ENCODE measurements around the gene CORO1C. TPM values are rescaled to one million over a fixed set of nuclear protein-coding genes. Genes with fewer than 3 reads are reported as not detected.

CORO1C gene
- total RNA-seq, 1 experiment from 2014 or later = 195 TPM

DNA sequence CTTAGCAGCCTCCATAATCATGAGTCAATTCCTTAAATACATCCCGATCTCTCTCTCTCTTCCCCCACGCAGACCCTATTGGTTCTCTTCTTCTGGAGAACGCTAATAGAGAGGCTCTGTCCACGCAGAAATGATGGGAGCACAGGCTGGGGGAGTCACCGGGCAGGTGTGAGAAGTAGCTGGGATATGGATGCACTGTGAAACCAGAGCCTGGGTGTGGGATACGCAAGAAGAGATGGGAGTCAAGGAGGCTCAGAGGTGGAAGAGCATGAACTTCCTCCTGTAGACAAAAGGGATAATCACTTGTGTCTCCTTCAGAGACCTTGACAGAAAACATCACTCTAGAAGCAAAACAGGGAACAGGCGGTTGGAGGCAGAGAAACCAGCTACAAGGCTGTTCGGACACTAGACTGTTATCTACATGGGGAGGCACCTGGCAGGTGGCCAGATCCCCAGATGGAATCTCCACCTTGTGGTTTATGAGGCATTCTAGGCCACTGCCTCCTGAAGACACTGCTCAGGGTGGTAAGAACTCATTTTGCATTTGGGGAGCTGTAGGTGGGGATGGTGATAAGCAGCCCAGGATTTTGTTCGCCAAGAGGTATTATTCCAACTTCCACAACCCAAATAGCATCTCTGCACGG, 90.4 kb downstream of the CORO1C start:
- H3K27ac Mint-ChIP-seq (ENCODE audit: unreplicated experiment) = no peak overlapping the region
- H3K4me1 Mint-ChIP-seq (ENCODE audit: low read depth, unreplicated experiment) = peaks cover 7% of the 10 kb centered on the region
- BruUV-seq (replicated peaks) = no TSS peak

DNA sequence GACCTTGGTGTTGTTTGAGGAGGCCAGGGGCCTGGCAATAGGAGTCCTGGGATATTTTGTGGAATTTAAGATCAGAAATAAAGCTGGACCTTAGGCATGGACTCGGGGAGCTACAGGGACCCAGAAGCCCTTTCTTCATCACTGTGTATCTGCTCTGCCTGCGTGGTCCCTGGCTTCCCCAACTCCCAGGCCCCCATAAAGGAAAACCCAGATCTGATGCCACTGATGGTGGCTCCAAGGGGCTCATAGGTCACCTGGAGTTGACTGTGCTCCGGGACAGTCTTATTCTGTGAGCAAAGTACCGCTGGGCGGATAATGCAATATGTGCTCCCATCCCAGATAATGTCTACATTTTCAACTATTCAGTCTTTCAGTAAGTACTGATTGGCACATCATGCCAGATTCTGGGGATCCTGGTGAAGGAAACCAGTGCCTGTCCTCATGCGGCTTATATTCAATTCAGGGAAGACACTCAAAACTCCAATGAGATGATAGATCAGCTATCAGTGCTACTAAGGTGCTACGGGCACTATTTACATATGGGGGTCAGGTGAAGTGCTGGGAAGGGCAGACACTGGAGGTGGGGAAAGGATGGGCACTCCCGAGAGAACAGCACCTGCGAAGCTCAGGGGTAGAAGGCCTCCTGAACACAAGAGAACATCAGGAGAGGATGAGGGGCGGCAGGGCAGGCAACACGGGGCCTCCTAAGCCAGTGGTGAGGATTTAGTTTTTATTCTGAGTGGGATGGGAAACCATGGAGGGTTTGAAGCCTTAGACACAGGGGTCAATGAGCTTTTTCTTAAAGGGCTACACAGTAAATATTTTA, 92.1 kb downstream of the CORO1C start:
- no peak overlapping the region for H3K4me3 Mint-ChIP-seq (ENCODE audit: unreplicated experiment)
- Histone ChIP-seq H3K36me3 (ENCODE audit: control insufficient read depth, insufficient read depth, low read length) (no peaks in the 10 kb centered on the region), H3K27me3 (replicated peaks; ENCODE audit: control insufficient read depth, insufficient read depth, low read length) (no peaks in the 10 kb centered on the region), H3K4me1 (no peaks in the 10 kb centered on the region), H3K4me3 (ENCODE audit: low read depth, low read length) (no peak overlapping the region), H3K9me3 (no peaks in the 10 kb centered on the region)
- H3K27ac Mint-ChIP-seq (ENCODE audit: unreplicated experiment) = no peak overlapping the region
- H3K4me1 Mint-ChIP-seq (ENCODE audit: low read depth, unreplicated experiment) = peaks cover 7% of the 10 kb centered on the region
- BruUV-seq (replicated peaks) = no TSS peak
- no peaks in the 10 kb centered on the region for H3K9me3 Mint-ChIP-seq (ENCODE audit: unreplicated experiment)
- no peak for DNase-seq
- H3K27me3 Mint-ChIP-seq (ENCODE audit: insufficient read depth, unreplicated experiment) = no peaks in the 10 kb centered on the region
- POLR2A ChIA-PET = no interaction called here
- CTCF ChIA-PET = interaction anchor here (1.2 kb wide), 1 partner anchor 77 kb away, joined by 4 read pairs; the partner anchor contains the start of gene ISCU
- TF ChIP-seq, protein P1, sequence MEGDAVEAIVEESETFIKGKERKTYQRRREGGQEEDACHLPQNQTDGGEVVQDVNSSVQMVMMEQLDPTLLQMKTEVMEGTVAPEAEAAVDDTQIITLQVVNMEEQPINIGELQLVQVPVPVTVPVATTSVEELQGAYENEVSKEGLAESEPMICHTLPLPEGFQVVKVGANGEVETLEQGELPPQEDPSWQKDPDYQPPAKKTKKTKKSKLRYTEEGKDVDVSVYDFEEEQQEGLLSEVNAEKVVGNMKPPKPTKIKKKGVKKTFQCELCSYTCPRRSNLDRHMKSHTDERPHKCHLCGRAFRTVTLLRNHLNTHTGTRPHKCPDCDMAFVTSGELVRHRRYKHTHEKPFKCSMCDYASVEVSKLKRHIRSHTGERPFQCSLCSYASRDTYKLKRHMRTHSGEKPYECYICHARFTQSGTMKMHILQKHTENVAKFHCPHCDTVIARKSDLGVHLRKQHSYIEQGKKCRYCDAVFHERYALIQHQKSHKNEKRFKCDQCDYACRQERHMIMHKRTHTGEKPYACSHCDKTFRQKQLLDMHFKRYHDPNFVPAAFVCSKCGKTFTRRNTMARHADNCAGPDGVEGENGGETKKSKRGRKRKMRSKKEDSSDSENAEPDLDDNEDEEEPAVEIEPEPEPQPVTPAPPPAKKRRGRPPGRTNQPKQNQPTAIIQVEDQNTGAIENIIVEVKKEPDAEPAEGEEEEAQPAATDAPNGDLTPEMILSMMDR (IDR thresholded peaks at IDR 0.05; ENCODE audit: insufficient read depth in 1 of 2, low read depth in 1 of 2, low read length in 1 of 2, severe bottlenecking in 1 of 2, unreplicated experiment in 1 of 2) = no peak
- intact Hi-C loops (cut with micrococcal nuclease; ENCODE audit: unreplicated experiment) = no loop called here
- H3K36me3 Mint-ChIP-seq (ENCODE audit: insufficient read depth, unreplicated experiment) = peaks cover 38% of the 10 kb centered on the region

More for the DNA sequence above, 90.4 kb downstream of the CORO1C start:
- no peaks in the 10 kb centered on the region for H3K27me3 ChIP-seq (replicated peaks; ENCODE audit: control insufficient read depth, insufficient read depth, low read length)
- peaks cover 51% of the 10 kb centered on the region for H3K36me3 Mint-ChIP-seq (ENCODE audit: insufficient read depth, unreplicated experiment)
- intact Hi-C loops (cut with micrococcal nuclease; ENCODE audit: unreplicated experiment) = no loop called here
- CTCF ChIA-PET = interaction anchor here (0.6 kb wide), 1 partner anchor 164 kb away, joined by 6 read pairs; no protein-coding TSS in a partner anchor
- H3K9me3 Mint-ChIP-seq (ENCODE audit: unreplicated experiment) = no peaks in the 10 kb centered on the region
- no peaks in the 10 kb centered on the region for H3K9me3 ChIP-seq
- no peaks in the 10 kb centered on the region for H3K4me1 ChIP-seq
- H3K27me3 Mint-ChIP-seq (ENCODE audit: insufficient read depth, unreplicated experiment) = no peaks in the 10 kb centered on the region
- H3K4me3 Mint-ChIP-seq (ENCODE audit: unreplicated experiment) = no peak overlapping the region
- no peaks in the 10 kb centered on the region for H3K36me3 ChIP-seq (ENCODE audit: control insufficient read depth, insufficient read depth, low read length)
- POLR2A ChIA-PET = no interaction called here
- no peak overlapping the region for H3K4me3 ChIP-seq (ENCODE audit: low read depth, low read length)
- TF ChIP-seq, protein P1 (IDR thresholded peaks at IDR 0.05; ENCODE audit: insufficient read depth in 1 of 2, low read depth in 1 of 2, low read length in 1 of 2, severe bottlenecking in 1 of 2, unreplicated experiment in 1 of 2) = no peak
- no peak for DNase-seq

DNA sequence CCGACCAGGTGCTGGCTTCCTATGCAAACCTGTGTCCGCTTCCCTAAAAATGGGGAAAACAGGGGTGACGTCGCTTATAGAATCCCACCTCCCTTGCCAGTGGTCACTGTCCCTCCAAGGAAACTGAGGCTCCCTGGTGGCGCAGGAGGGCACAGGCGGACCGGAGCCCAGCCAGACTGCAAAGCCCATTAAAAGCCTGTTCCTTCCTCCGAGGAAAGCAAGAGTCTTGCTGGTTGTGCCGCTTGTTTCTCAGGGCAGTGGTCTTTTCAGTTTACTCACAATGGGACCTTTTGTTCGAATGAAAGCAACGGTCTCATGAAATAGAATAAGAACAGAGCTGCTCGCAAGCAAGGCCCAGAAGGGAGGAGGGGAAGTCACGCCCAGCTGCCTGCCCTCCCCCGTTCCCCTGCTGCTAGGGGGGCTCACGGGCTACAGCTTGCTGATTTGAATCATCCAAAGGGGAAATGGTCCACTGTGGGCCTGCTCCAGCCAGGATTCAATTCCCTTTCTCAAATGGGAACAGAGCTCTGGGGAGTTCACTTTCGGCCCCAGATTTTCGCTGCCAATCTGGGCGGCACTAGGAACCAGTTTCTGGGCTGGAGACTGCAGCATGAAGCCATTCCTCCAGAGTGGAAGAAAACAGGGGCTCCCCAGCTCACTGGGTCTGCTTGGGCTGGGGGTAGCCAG, 93.0 kb downstream of the CORO1C start:
- no peaks in the 10 kb centered on the region for H3K27me3 Mint-ChIP-seq (ENCODE audit: insufficient read depth, unreplicated experiment)
- H3K9me3 Mint-ChIP-seq (ENCODE audit: unreplicated experiment) = no peaks in the 10 kb centered on the region
- ChIA-PET POLR2A (no interaction called here), CTCF (no interaction called here)
- Histone ChIP-seq H3K36me3 (ENCODE audit: control insufficient read depth, insufficient read depth, low read length) (no peaks in the 10 kb centered on the region), H3K27me3 (replicated peaks; ENCODE audit: control insufficient read depth, insufficient read depth, low read length) (no peaks in the 10 kb centered on the region), H3K9me3 (no peaks in the 10 kb centered on the region), H3K4me3 (ENCODE audit: low read depth, low read length) (no peak overlapping the region), H3K4me1 (no peaks in the 10 kb centered on the region)
- no peak for DNase-seq
- TF ChIP-seq, protein P1 (IDR thresholded peaks at IDR 0.05; ENCODE audit: insufficient read depth in 1 of 2, low read depth in 1 of 2, low read length in 1 of 2, severe bottlenecking in 1 of 2, unreplicated experiment in 1 of 2) = no peak
- peaks cover 38% of the 10 kb centered on the region for H3K36me3 Mint-ChIP-seq (ENCODE audit: insufficient read depth, unreplicated experiment)
- intact Hi-C loops (cut with micrococcal nuclease; ENCODE audit: unreplicated experiment) = no loop called here
- H3K4me1 Mint-ChIP-seq (ENCODE audit: low read depth, unreplicated experiment) = peaks cover 7% of the 10 kb centered on the region
- no peak overlapping the region for H3K27ac Mint-ChIP-seq (ENCODE audit: unreplicated experiment)
- H3K4me3 Mint-ChIP-seq (ENCODE audit: unreplicated experiment) = no peak overlapping the region
- BruUV-seq (replicated peaks) = no TSS peak

Data from Caco-2 (cell line).